H1 (cell line): Measurements from ENCODE around the gene TAF4. TPM values are rescaled to one million over a fixed set of nuclear protein-coding genes. Genes with fewer than 3 reads are reported as not detected.

Experiments used
- CTCF ChIA-PET: fragments of 300-600 bp; sonication (Branson Sonifier 250); formaldehyde crosslinking; loops from one replicate; lab custom pipeline; 2021; ENCODE audit not compliant: partially characterized antibody; lab: Charles Lee
- POLR2A ChIA-PET: fragments of 300-600 bp; sonication (Branson Sonifier 250); formaldehyde crosslinking; loops from one replicate; lab custom pipeline; 2021; ENCODE audit warnings: inconsistent platforms; ENCODE audit not compliant: partially characterized antibody; lab: Charles Lee
- DNase-seq, 2 experiments: peaks; one replicate each; pipeline versions ENCODE4 v3.0.0 to v3.0.0-alpha.2; 2010 to 2022; ENCODE audit warnings: low spot score in 2 of 2, low read depth in 1 of 2, mixed read lengths in 1 of 2
- FAIRE-seq: peaks from 2 replicates; lab custom pipeline; 2011; peaks lifted over from hg19 to GRCh38; lab: Jason Lieb, UNC
- H2AFZ ChIP-seq: 2 replicates; pipeline ENCODE4 v1.8.1; 2012; ENCODE audit warnings: low read length, inconsistent platforms
- H2AK5ac ChIP-seq: 2 replicates; pipeline ENCODE4 v1.6.1; 2013; ENCODE audit warnings: low read depth, low read length
- H2BK120ac ChIP-seq: replicated peaks from 2 replicates; pipeline ENCODE3; 2013; ENCODE audit warnings: low read depth, low read length, inconsistent platforms
- H2BK12ac ChIP-seq: 2 replicates; pipeline ENCODE4 v1.6.1; 2013; ENCODE audit warnings: low read depth, low read length
- H2BK15ac ChIP-seq: 2 replicates; pipeline ENCODE4 v1.6.1; 2013; ENCODE audit warnings: low read length
- H2BK20ac ChIP-seq: 2 replicates; pipeline ENCODE4 v1.6.1; 2013; ENCODE audit warnings: low read length
- H2BK5ac ChIP-seq: 2 replicates; pipeline ENCODE4 v1.6.1; 2013; ENCODE audit warnings: low read depth, low read length
- H3K14ac ChIP-seq: 2 replicates; pipeline ENCODE4 v1.6.1; 2013; ENCODE audit warnings: inconsistent platforms; ENCODE audit not compliant: insufficient read length
- H3K18ac ChIP-seq: 2 replicates; pipeline ENCODE4 v1.6.1; 2013; ENCODE audit warnings: low read length; ENCODE audit errors: extremely low read depth
- H3K23ac ChIP-seq: 2 replicates; pipeline ENCODE4 v1.6.1; 2013; ENCODE audit warnings: inconsistent platforms; ENCODE audit not compliant: insufficient read length
- H3K23me2 ChIP-seq: 2 replicates; pipeline ENCODE4 v1.6.1; 2013; ENCODE audit warnings: low read depth, low read length
- H3K27ac ChIP-seq: 2 replicates; pipeline ENCODE4 v1.6.1; 2011; ENCODE audit warnings: low read depth, low read length, inconsistent platforms
- H3K27me3 ChIP-seq, 4 experiments: replicated peaks in 1 of 4; 1 replicate in 1 of 4; 2 replicates in 3 of 4; pipeline versions ENCODE4 v1.6.1 to v1.8.1; 2011 to 2013; ENCODE audit warnings: low read length in 3 of 4, mild to moderate bottlenecking in 3 of 4, inconsistent platforms in 2 of 4, mixed read lengths in 2 of 4, moderate library complexity in 1 of 4; ENCODE audit not compliant: control insufficient read depth in 3 of 4, insufficient read depth in 3 of 4; ENCODE audit errors: extremely low read depth in 1 of 4
- H3K36me3 ChIP-seq, 4 experiments: 2 replicates each; pipeline versions ENCODE4 v1.6.1 to v1.8.1; 2011 to 2013; ENCODE audit warnings: mild to moderate bottlenecking in 4 of 4, low read length in 3 of 4, moderate library complexity in 2 of 4, control low read depth in 1 of 4, inconsistent platforms in 1 of 4; ENCODE audit not compliant: insufficient read depth in 4 of 4, control insufficient read depth in 2 of 4
- H3K4ac ChIP-seq: replicated peaks from 2 replicates; pipeline ENCODE3; 2013; ENCODE audit warnings: low read length, low read depth, mixed read lengths, inconsistent platforms; ENCODE audit not compliant: insufficient read length
- H3K4me1 ChIP-seq, 4 experiments: replicated peaks in 1 of 4; 1 replicate in 1 of 4; 2 replicates in 3 of 4; pipeline versions ENCODE4 v1.6.1 to v1.8.1; 2011 to 2013; ENCODE audit warnings: low read length in 3 of 4, inconsistent platforms in 2 of 4, mixed read lengths in 1 of 4; ENCODE audit not compliant: insufficient read depth in 4 of 4, control insufficient read depth in 3 of 4
- H3K4me2 ChIP-seq, 2 experiments: 2 replicates each; pipeline versions ENCODE4 v1.6.1 to v1.8.1; 2011 to 2013; ENCODE audit warnings: low read depth in 2 of 2, low read length in 2 of 2, control low read depth in 1 of 2, inconsistent platforms in 1 of 2, mild to moderate bottlenecking in 1 of 2; ENCODE audit not compliant: insufficient read depth in 1 of 2
- H3K4me3 ChIP-seq, 4 experiments: fragments of 200-600, 300-600 bp in 1 of 4; sonication (generic), shearing (Covaris generic), sonication (Bioruptor Twin) in 1 of 4; 2 replicates each; pipeline versions ENCODE4 v1.5.1 to v1.8.1; 2011 to 2016; ENCODE audit warnings: low read length in 4 of 4, low read depth in 3 of 4, control low read depth in 2 of 4, inconsistent platforms in 2 of 4, mild to moderate bottlenecking in 2 of 4, mixed read lengths in 1 of 4, moderate library complexity in 1 of 4; ENCODE audit not compliant: insufficient read depth in 2 of 4; ENCODE audit errors: extremely low read depth in 1 of 4
- H3K56ac ChIP-seq: replicated peaks from 2 replicates; pipeline ENCODE3; 2013; ENCODE audit warnings: low read depth, mild to moderate bottlenecking, mixed read lengths, low read length, inconsistent platforms; ENCODE audit not compliant: insufficient read length
- H3K79me1 ChIP-seq: 2 replicates; pipeline ENCODE4 v1.6.1; 2013; ENCODE audit warnings: low read depth, low read length, control low read depth
- H3K79me2 ChIP-seq, 2 experiments: 2 replicates each; pipeline versions ENCODE4 v1.6.1 to v1.8.1; 2012 to 2013; ENCODE audit warnings: low read length in 2 of 2, mild to moderate bottlenecking in 2 of 2, inconsistent platforms in 1 of 2; ENCODE audit not compliant: insufficient read depth in 2 of 2, control insufficient read depth in 1 of 2
- H3K9ac ChIP-seq, 4 experiments: replicated peaks in 1 of 4; 1 replicate in 1 of 4; 2 replicates in 3 of 4; pipeline versions ENCODE4 v1.6.1 to v1.8.1; 2011 to 2013; ENCODE audit warnings: low read depth in 3 of 4, low read length in 3 of 4, control low read depth in 2 of 4, mild to moderate bottlenecking in 2 of 4, moderate library complexity in 2 of 4, inconsistent platforms in 1 of 4; ENCODE audit errors: extremely low read depth in 1 of 4
- H3K9me3 ChIP-seq, 2 experiments: 2 replicates each; pipeline versions ENCODE4 v1.6.1 to v1.8.1; 2012 to 2013; ENCODE audit warnings: mild to moderate bottlenecking in 2 of 2, moderate library complexity in 2 of 2, control low read depth in 1 of 2, inconsistent platforms in 1 of 2, low read depth in 1 of 2, low read length in 1 of 2, mixed read lengths in 1 of 2; ENCODE audit not compliant: insufficient read depth in 2 of 2
- H4K20me1 ChIP-seq, 2 experiments: replicated peaks in 1 of 2; 2 replicates each; pipeline versions ENCODE3 to v1.8.1; 2011 to 2013; ENCODE audit warnings: inconsistent platforms in 2 of 2, low read length in 2 of 2, mild to moderate bottlenecking in 1 of 2; ENCODE audit not compliant: insufficient read depth in 2 of 2, control insufficient read depth in 1 of 2
- H4K5ac ChIP-seq: 2 replicates; pipeline ENCODE4 v1.6.1; 2013; ENCODE audit warnings: low read length, low read depth, mixed read lengths, inconsistent platforms; ENCODE audit not compliant: insufficient read length
- H4K8ac ChIP-seq: 2 replicates; pipeline ENCODE4 v1.8.0; 2013; ENCODE audit warnings: mild to moderate bottlenecking, moderate library complexity, low read length, inconsistent platforms; ENCODE audit not compliant: insufficient read depth; ENCODE audit errors: extremely low read depth
- H4K91ac ChIP-seq: replicated peaks from 2 replicates; pipeline ENCODE3; 2013; ENCODE audit warnings: low read length, mixed read lengths, inconsistent platforms; ENCODE audit not compliant: insufficient read length
- BCL11A ChIP-seq, 2 experiments: IDR thresholded peaks; one replicate each; pipeline ENCODE4 v1.6.1; 2011; ENCODE audit warnings: low read depth in 2 of 2, low read length in 2 of 2, mild to moderate bottlenecking in 2 of 2
- CBX5 ChIP-seq: fragments of 300-800, 300-1000 bp; sonication (generic); IDR thresholded peaks from 2 replicates; pipeline ENCODE4 v1.7.1; 2016; ENCODE audit warnings: antibody characterized with exemption, low read length, low read depth
- E2F6 ChIP-seq: IDR thresholded peaks from 2 replicates; pipeline ENCODE4 v1.6.1; 2012; ENCODE audit warnings: inconsistent platforms
- EGR1 ChIP-seq: IDR thresholded peaks from 2 replicates; pipeline ENCODE4 v1.6.1; 2011; ENCODE audit warnings: low read depth, low read length, borderline replicate concordance
- JUN ChIP-seq: IDR thresholded peaks from 2 replicates; pipeline ENCODE4 v1.6.1; 2011; ENCODE audit warnings: low read depth, mild to moderate bottlenecking, improper control_type of control experiment, low read length
- KDM4A ChIP-seq: IDR thresholded peaks from one replicate; pipeline ENCODE4 v1.7.1; 2012; ENCODE audit warnings: low read depth, mild to moderate bottlenecking, moderate library complexity, low read length, inconsistent platforms; ENCODE audit not compliant: severe bottlenecking
- MAFK ChIP-seq: IDR thresholded peaks from 2 replicates; pipeline ENCODE4 v1.6.1; 2012; ENCODE audit warnings: low read depth, mild to moderate bottlenecking, improper control_type of control experiment, low read length
- PHF8 ChIP-seq: fragments of 200-600 bp; sonication (generic); conservative IDR thresholded peaks from 2 replicates; pipeline ENCODE4 v1.7.1; 2012; ENCODE audit warnings: low read depth, mild to moderate bottlenecking, inconsistent platforms, low read length, moderate library complexity
- RNF2 ChIP-seq: fragments of 200-900, 300-1000 bp; sonication (generic); IDR thresholded peaks from 2 replicates; pipeline ENCODE4 v1.7.1; 2016; ENCODE audit warnings: borderline replicate concordance, low read depth, mild to moderate bottlenecking, antibody characterized with exemption, low read length; ENCODE audit not compliant: poor library complexity, severe bottlenecking; ENCODE audit errors: missing control alignments
- TCF12 ChIP-seq: IDR thresholded peaks from 2 replicates; pipeline ENCODE4 v1.6.1; 2011; ENCODE audit warnings: low read depth, mild to moderate bottlenecking, low read length
- WGBS, 2 experiments: shearing (Covaris generic) in 1 of 2; methylation state at CpG; one replicate each; pipeline versions ENCODE4 v1.1.6 to v1.1.7; 2013 to 2015; ENCODE audit warnings: low lambda C conversion rate in 2 of 2, mixed read lengths in 2 of 2, inconsistent platforms in 1 of 2, low coverage in 1 of 2, missing lambda C conversion rate in 1 of 2; ENCODE audit not compliant: insufficient replicate concordance in 2 of 2, insufficient coverage in 1 of 2, insufficient read length in 1 of 2; ENCODE audit errors: extremely low coverage in 1 of 2, missing lambda C conversion rate in 1 of 2; 5-methylcytosine and 5-hydroxymethylcytosine counted together
- polyA plus RNA-seq, 7 experiments: library from polyadenylated mRNA; depleted of rRNA in 3 of 7; stranded (reverse) in 5 of 7; unstranded in 2 of 7; fragments of >200 nt in 5 of 7; fragments of 200-250 nt in 2 of 7; gene quantifications; 1 replicate in 5 of 7; 2 replicates in 1 of 7; 4 replicates in 1 of 7; pipeline versions ENCODE4 v1.2.1 to v1.2.3, GENCODE V29; 2011 to 2013; ENCODE audit warnings: missing spikeins in 2 of 7, mixed read lengths in 2 of 7
- total RNA-seq: library from RNA; stranded (reverse); fragmentation: NEBNext Ultra II Directional; extraction: Animal tissue kit (Norgen Biotek cat#: 25700); gene quantifications from 2 replicates; pipeline ENCODE4 v1.2.1, GENCODE V29; 2021

The TAF4 gene
- total and polyA plus RNA-seq, 2 of the 8 experiments (the other 6 are each of a cell fraction or from before 2014, with no cell fraction given): 16.0 to 30.1 TPM

- Histone ChIP-seq H2BK5ac (no peak overlapping the region), H3K4me2 (no peak overlapping the region), H4K8ac (no peak overlapping the region), H4K20me1 (peaks cover 13 to 26% of the 10 kb centered on the region in 2 experiments), H3K4me3 (no peak overlapping the region), H2BK12ac (no peak overlapping the region), H3K23me2 (no peaks in the 10 kb centered on the region), H2BK15ac (no peak overlapping the region), H3K36me3 (no peaks in the 10 kb centered on the region), H2AFZ (no peak overlapping the region), H3K9me3 (no peaks in the 10 kb centered on the region), H3K27ac (no peak overlapping the region), H2BK20ac (no peak overlapping the region), H3K4ac (no peak overlapping the region), H3K27me3 (no peaks in the 10 kb centered on the region), H3K9ac (no peak overlapping the region), H3K18ac (no peak overlapping the region)
- FAIRE-seq: no peak
- DNase-seq: no peak
- WGBS, 2 experiments: 76% methylated on average over 9 of the region's 9 CpGs; no CpG with 5 or more reads in 1 of the 2 experiments
- POLR2A ChIA-PET: interaction anchor here (1.3 to 2.0 kb wide), 3 partner anchors 8 to 114 kb away, joined by 3 to 8 read pairs (median 7); no protein-coding TSS in a partner anchor
- TF ChIP-seq E2F6: no peak
- TF ChIP-seq PHF8: no peak
- TF ChIP-seq EGR1: no peak
- TF ChIP-seq TCF12: no peak
- no peak for TF ChIP-seq KDM4A
- TF ChIP-seq RNF2: no peak
- TF ChIP-seq JUN: no peak
- no peak for TF ChIP-seq CBX5
- TF ChIP-seq BCL11A (IDR thresholded peaks at IDR 0.05; ENCODE audit: low read depth in 2 of 2, low read length in 2 of 2): no peak
- no peak for TF ChIP-seq MAFK
- TF ChIP-seq, all 59 proteins: peak for 0
- H3K4me1 ChIP-seq: peaks cover 2 to 20% (median 11%) of the 10 kb centered on the region in 4 experiments
- no peak overlapping the region for H4K91ac ChIP-seq
- no peak overlapping the region for H2AK5ac ChIP-seq
- peaks cover 29 to 96% of the 10 kb centered on the region in 2 experiments for H3K79me2 ChIP-seq
- no peak overlapping the region for H3K14ac ChIP-seq
- no peak overlapping the region for H4K5ac ChIP-seq
- peaks cover 44% of the 10 kb centered on the region for H3K79me1 ChIP-seq
- CTCF ChIA-PET: interaction anchor here (1.2 to 1.9 kb wide), 7 partner anchors 8 to 115 kb away, joined by 3 to 7 read pairs (median 5); no protein-coding TSS in a partner anchor
- no peak overlapping the region for H3K23ac ChIP-seq
- H3K56ac ChIP-seq: no peak overlapping the region
- no peak overlapping the region for H2BK120ac ChIP-seq
Observed at GRCh38 chr20:62027116-62027515, 38.6 kb downstream of the TAF4 start.
